ENCODE measurements around the gene KIAA0232.

- TF ChIP-seq CTCF (IDR thresholded peaks at IDR 0.05) (no peak), POLR2A (IDR thresholded peaks at IDR 0.05) (no peak)
Measured at GRCh38 chr4:6761649-6762615, 20.6 kb upstream of the KIAA0232 start.
